ENCODE data around the gene PRRX2. TPM values are rescaled to one million over a fixed set of nuclear protein-coding genes. Genes with fewer than 3 reads are reported as not detected.

PRRX2 gene
- polyA plus RNA-seq, 1 donor (not counting 4 experiments of a cell fraction or from before 2014, with no cell fraction given) = not detected

DNA sequence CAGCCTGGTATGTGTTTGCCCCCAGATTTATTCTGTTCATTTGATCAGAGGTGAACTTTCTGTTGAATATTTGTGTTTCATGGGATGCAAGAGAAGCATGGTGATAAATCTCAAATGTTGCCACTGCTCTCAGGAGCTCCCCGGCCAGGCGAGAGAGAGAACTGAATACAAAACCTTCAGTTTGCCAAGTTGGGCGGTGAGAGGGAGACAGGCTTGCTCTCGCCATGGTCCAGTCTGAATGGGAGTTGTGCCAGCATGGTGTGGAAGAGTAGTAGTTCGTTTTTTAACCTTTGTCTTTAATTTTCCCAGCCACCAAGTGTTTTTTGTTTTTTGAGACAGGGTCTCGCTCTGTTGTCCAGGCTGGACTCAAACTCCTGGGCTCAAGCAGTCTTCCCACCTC, 36.7 kb upstream of the PRRX2 start:
- FAIRE-seq (no peak), DNase-seq (ENCODE audit: low read depth, low spot score) (no peak)
- H3K36me3 ChIP-seq (ENCODE audit: control insufficient read depth in 2 of 2, extremely low read depth in 1 of 2, insufficient read depth in 2 of 2, low read length in 2 of 2) = peaks cover 7 to 17% of the 10 kb centered on the region in 2 experiments
- dilution Hi-C loops (cut with MboI; ENCODE audit: extremely low pct_ligation_motif_present, low sequenced_read_pairs) = no loop called here
- peaks cover 33% of the 10 kb centered on the region for H4K20me1 ChIP-seq (ENCODE audit: control insufficient read depth, extremely low read depth, insufficient read depth, low read length)
- peaks cover 43% of the 10 kb centered on the region for H3K4me1 ChIP-seq (ENCODE audit: control insufficient read depth, extremely low read depth, insufficient read depth, low read length)
- peaks cover 6% of the 10 kb centered on the region for H3K9me1 ChIP-seq (ENCODE audit: control insufficient read depth, extremely low read depth, insufficient read depth, low read length)
- H3K4me2 ChIP-seq (ENCODE audit: control insufficient read depth, extremely low read depth, insufficient read depth, low read depth, low read length) = no peak overlapping the region
- H3K9me3 ChIP-seq (ENCODE audit: control insufficient read depth, low read depth, low read length) = no peaks in the 10 kb centered on the region
- no peak overlapping the region for H3K27ac ChIP-seq (ENCODE audit: control insufficient read depth, insufficient read depth, low read length)
- peaks cover 76% of the 10 kb centered on the region for H3K79me2 ChIP-seq (ENCODE audit: control insufficient read depth, insufficient read depth, low read length)
- no peak overlapping the region for H3K9ac ChIP-seq (ENCODE audit: control insufficient read depth, extremely low read depth, insufficient read depth, low read length)
- H3K27me3 ChIP-seq (ENCODE audit: control insufficient read depth, extremely low read depth, insufficient read depth, low read length) = no peaks in the 10 kb centered on the region
- no peak overlapping the region for H3K4me3 ChIP-seq (ENCODE audit: control insufficient read depth in 2 of 3, extremely low read depth in 1 of 3, insufficient read depth in 2 of 3, low read depth in 1 of 3, low read length in 3 of 3)
- TF ChIP-seq, protein P1, sequence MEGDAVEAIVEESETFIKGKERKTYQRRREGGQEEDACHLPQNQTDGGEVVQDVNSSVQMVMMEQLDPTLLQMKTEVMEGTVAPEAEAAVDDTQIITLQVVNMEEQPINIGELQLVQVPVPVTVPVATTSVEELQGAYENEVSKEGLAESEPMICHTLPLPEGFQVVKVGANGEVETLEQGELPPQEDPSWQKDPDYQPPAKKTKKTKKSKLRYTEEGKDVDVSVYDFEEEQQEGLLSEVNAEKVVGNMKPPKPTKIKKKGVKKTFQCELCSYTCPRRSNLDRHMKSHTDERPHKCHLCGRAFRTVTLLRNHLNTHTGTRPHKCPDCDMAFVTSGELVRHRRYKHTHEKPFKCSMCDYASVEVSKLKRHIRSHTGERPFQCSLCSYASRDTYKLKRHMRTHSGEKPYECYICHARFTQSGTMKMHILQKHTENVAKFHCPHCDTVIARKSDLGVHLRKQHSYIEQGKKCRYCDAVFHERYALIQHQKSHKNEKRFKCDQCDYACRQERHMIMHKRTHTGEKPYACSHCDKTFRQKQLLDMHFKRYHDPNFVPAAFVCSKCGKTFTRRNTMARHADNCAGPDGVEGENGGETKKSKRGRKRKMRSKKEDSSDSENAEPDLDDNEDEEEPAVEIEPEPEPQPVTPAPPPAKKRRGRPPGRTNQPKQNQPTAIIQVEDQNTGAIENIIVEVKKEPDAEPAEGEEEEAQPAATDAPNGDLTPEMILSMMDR (optimal IDR thresholded peaks at IDR 0.05 in 1 of 3, IDR thresholded peaks at IDR 0.05 in 1 of 3, conservative IDR thresholded peaks at IDR 0.05 in 1 of 3; ENCODE audit: extremely low read depth in 1 of 3, insufficient read depth in 2 of 3, low read length in 3 of 3) = no peak
- no peak for TF ChIP-seq EZH2 (IDR thresholded peaks at IDR 0.05; ENCODE audit: low read length)
- H2AFZ ChIP-seq (ENCODE audit: control insufficient read depth, low read length) = no peak overlapping the region

DNA sequence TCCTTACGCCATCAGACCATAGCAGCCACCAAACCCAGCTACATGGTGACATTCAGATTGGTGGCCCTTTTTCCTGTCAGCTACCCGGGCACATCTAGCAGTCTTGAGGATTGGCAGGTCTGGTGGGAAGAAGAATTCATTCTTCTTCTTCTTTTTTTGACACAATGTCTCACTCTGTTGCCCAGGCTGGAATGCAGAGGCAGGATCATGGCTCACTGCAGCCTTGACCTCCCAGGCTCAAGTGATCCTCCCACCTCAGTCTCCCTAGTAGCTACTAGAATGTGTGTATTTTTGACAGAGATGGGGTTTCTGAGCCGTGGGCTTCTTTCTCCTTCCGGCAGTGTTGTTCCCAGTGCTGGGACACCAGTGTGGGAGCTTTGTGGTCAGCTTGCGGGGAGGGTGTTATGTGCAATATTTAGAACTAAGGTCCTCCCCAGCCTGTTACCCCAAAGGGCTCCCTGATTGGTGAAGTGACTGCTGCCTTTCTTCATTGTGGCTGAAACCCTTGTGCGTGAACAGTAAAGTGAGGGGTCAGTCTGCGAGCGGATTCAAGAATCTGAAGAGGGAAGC, 36.1 kb upstream of the PRRX2 start:
- H3K79me2 ChIP-seq (ENCODE audit: control insufficient read depth, insufficient read depth, low read length) = peaks cover 80% of the 10 kb centered on the region
- peaks cover 12 to 17% of the 10 kb centered on the region in 2 experiments for H3K36me3 ChIP-seq (ENCODE audit: control insufficient read depth in 2 of 2, extremely low read depth in 1 of 2, insufficient read depth in 2 of 2, low read length in 2 of 2)
- TF ChIP-seq, protein P1 (optimal IDR thresholded peaks at IDR 0.05 in 1 of 3, IDR thresholded peaks at IDR 0.05 in 1 of 3, conservative IDR thresholded peaks at IDR 0.05 in 1 of 3; ENCODE audit: extremely low read depth in 1 of 3, insufficient read depth in 2 of 3, low read length in 3 of 3) = no peak
- TF ChIP-seq EZH2 (IDR thresholded peaks at IDR 0.05; ENCODE audit: low read length) = no peak
- no peaks in the 10 kb centered on the region for H3K27me3 ChIP-seq (ENCODE audit: control insufficient read depth, extremely low read depth, insufficient read depth, low read length)
- no peak overlapping the region for H3K27ac ChIP-seq (ENCODE audit: control insufficient read depth, insufficient read depth, low read length)
- H2AFZ ChIP-seq (ENCODE audit: control insufficient read depth, low read length) = no peak overlapping the region
- FAIRE-seq (no peak), DNase-seq (ENCODE audit: low read depth, low spot score) (no peak)
- H3K9me1 ChIP-seq (ENCODE audit: control insufficient read depth, extremely low read depth, insufficient read depth, low read length) = peaks cover 6% of the 10 kb centered on the region
- H3K9me3 ChIP-seq (ENCODE audit: control insufficient read depth, low read depth, low read length) = no peaks in the 10 kb centered on the region
- dilution Hi-C loops (cut with MboI; ENCODE audit: extremely low pct_ligation_motif_present, low sequenced_read_pairs) = no loop called here
- no peak overlapping the region for H3K4me2 ChIP-seq (ENCODE audit: control insufficient read depth, extremely low read depth, insufficient read depth, low read depth, low read length)
- H3K9ac ChIP-seq (ENCODE audit: control insufficient read depth, extremely low read depth, insufficient read depth, low read length) = no peak overlapping the region
- H4K20me1 ChIP-seq (ENCODE audit: control insufficient read depth, extremely low read depth, insufficient read depth, low read length) = peaks cover 33% of the 10 kb centered on the region
- H3K4me3 ChIP-seq (ENCODE audit: control insufficient read depth in 2 of 3, extremely low read depth in 1 of 3, insufficient read depth in 2 of 3, low read depth in 1 of 3, low read length in 3 of 3) = no peak overlapping the region
- H3K4me1 ChIP-seq (ENCODE audit: control insufficient read depth, extremely low read depth, insufficient read depth, low read length) = peaks cover 39% of the 10 kb centered on the region
